Epithelial cell of esophagus (primary cell): ENCODE results near the gene MYEF2.

Experiments used
- DNase-seq: peaks from one replicate; pipeline ENCODE4 v3.0.0; 2010; ENCODE audit warnings: low read depth
- H3K4me3 ChIP-seq: 2 replicates; pipeline ENCODE4 v1.5.1; 2011; ENCODE audit warnings: mild to moderate bottlenecking, low read length, control low read depth
- TF ChIP-seq, protein P1 (sequence below): IDR thresholded peaks from 2 replicates; pipeline ENCODE4 v1.5.1; 2011; ENCODE audit warnings: low read depth, mild to moderate bottlenecking, low read length, control low read depth, inconsistent platforms; ENCODE audit not compliant: insufficient read depth; ENCODE audit errors: missing control alignments

Gene MYEF2

DNA sequence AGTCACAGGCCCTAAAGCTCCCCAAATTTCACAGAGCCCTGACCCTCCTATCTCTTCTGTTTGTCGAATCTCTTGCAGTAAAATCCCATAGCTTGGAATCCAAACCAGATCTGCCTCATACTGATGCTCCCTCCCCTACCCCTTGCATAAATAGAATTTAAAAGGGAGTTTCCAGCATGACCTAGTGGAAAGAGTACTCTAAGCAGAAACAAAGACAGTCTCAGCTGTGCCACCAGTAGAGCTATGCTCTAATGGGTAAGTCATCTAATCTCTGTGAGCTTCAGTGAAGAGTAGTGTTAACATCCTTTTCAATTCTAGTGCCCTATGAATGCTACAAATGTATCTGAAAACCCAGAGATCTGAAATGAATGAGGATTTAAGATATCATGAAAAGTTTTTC, 24.0 kb upstream of the MYEF2 start:
- TF ChIP-seq, protein P1, sequence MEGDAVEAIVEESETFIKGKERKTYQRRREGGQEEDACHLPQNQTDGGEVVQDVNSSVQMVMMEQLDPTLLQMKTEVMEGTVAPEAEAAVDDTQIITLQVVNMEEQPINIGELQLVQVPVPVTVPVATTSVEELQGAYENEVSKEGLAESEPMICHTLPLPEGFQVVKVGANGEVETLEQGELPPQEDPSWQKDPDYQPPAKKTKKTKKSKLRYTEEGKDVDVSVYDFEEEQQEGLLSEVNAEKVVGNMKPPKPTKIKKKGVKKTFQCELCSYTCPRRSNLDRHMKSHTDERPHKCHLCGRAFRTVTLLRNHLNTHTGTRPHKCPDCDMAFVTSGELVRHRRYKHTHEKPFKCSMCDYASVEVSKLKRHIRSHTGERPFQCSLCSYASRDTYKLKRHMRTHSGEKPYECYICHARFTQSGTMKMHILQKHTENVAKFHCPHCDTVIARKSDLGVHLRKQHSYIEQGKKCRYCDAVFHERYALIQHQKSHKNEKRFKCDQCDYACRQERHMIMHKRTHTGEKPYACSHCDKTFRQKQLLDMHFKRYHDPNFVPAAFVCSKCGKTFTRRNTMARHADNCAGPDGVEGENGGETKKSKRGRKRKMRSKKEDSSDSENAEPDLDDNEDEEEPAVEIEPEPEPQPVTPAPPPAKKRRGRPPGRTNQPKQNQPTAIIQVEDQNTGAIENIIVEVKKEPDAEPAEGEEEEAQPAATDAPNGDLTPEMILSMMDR: no peak
- H3K4me3 ChIP-seq: no peak overlapping the region
- no peak for DNase-seq

DNA sequence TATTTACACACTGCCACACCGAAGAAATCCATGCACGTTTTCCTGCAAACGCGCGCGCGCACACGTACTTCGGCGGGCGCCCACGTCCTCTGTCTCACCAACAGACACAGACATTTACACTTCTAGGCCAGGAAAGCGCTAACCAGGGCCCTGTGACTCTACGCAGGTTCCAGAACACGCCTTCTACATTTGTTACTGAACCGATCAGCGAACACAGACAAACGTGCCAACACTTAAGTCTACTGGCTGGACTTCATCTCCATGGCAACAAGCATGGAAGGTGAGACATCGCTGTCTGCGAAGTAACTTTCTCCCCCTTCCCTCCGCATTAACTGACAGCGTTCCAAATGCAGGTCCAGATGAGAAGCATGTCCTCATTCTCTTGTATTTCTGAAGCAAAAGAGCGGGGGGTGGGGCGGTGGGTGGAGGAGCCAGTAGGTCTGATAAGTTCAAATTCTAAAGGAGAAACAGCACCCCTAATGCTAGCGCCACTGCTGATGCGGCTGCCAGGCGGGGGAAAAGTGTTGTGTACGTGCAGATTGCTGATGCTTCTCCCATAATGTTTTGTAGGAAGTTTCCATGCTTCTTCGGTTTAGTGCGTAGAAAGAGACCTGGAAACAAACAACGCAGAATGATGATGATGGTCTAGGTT, 13.6 kb upstream of the MYEF2 start, which contains the start of gene CTXN2:
Gene CTXN2, plus strand, starts transcription at position 92 of the 652 bp plus-strand sequence. CDS start 9,636 bp downstream, outside the sequence.
- TF ChIP-seq, protein P1: no peak
- DNase-seq: peak; percentile 24
- H3K4me3 ChIP-seq: no peak within 1 kb of the TSS

GRCh38 chr15:48190932-48191573, 13.0 kb upstream of the MYEF2 start:
- no peak overlapping the region for H3K4me3 ChIP-seq
- TF ChIP-seq, protein P1: no peak
- DNase-seq: peak; percentile 80

DNA sequence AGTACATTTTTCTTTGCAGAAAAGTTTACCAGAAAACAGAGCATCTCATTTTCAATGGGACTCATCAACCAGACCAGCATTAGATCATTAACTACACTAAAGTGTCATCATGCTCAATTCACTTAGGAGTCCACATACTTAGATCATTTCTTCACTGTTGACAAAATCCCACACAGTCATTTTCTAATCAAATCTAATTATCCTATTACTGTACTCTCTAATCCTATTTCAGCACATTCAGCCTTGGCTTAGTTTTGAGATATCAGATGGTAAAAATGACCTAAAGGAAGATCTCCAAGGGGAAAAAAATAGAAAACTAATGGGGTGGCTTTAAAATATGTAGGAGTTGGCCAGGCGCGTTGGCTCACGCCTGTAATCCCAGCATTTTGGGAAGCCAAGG, 8.2 kb upstream of the MYEF2 start:
- DNase-seq: no peak
- TF ChIP-seq, protein P1: no peak
- H3K4me3 ChIP-seq: no peak overlapping the region

GRCh38 chr15:48185529-48185928, 7.4 kb upstream of the MYEF2 start:
- TF ChIP-seq, protein P1: no peak
- no peak for DNase-seq
- no peak overlapping the region for H3K4me3 ChIP-seq

- no peak for DNase-seq
- no peak overlapping the region for H3K4me3 ChIP-seq
- TF ChIP-seq, protein P1: no peak
Observed at GRCh38 chr15:48182749-48183148, 4.7 kb upstream of the MYEF2 start.

GRCh38 chr15:48178648-48178931, 495 bp upstream of the MYEF2 start:
- TF ChIP-seq, protein P1: no peak
- DNase-seq: no peak
- H3K4me3 ChIP-seq: peak overlapping the region; percentile 49
